Body of pancreas (tissue), 4 donors: Measurements from ENCODE around the gene GLCCI1.

Source experiments
- POLR2A ChIP-seq, 3 donors: fragments of 450-650 bp; IDR thresholded peaks; one replicate each; pipeline ENCODE4 v1.6.1; 2016; ENCODE audit warnings: antibody characterized with exemption in 3 of 3, mild to moderate bottlenecking in 2 of 3
- TF ChIP-seq, protein P1 (sequence below), 7 experiments: fragments of 450-650 bp in 4 of 7; fragments of 200-600 bp in 3 of 7; sonication (generic) in 3 of 7; IDR thresholded peaks; one replicate each; pipeline ENCODE4 v1.5.1; 2016 to 2019; ENCODE audit warnings: antibody characterized with exemption in 7 of 7

DNA sequence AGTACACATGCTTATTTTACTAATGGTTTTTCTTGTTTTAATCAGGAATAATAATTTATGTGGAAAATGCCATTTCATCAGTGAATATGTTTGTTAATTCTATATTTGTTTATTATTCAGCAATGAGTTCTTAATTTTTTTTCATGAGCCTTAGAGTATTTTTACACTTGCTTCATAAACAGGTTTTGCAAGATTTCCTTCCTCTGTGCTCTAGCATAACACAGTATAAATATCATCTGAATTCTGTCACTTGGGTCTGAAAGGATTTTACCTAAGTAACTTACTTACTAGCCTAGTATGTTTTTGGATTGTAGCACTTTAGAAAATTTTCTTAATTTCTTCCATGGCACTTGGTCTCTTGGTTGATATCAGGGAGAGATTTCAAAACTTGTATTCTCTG lies 45.8 kb downstream of the GLCCI1 start:
- TF ChIP-seq POLR2A (IDR thresholded peaks at IDR 0.05): no peak
- TF ChIP-seq, protein P1, sequence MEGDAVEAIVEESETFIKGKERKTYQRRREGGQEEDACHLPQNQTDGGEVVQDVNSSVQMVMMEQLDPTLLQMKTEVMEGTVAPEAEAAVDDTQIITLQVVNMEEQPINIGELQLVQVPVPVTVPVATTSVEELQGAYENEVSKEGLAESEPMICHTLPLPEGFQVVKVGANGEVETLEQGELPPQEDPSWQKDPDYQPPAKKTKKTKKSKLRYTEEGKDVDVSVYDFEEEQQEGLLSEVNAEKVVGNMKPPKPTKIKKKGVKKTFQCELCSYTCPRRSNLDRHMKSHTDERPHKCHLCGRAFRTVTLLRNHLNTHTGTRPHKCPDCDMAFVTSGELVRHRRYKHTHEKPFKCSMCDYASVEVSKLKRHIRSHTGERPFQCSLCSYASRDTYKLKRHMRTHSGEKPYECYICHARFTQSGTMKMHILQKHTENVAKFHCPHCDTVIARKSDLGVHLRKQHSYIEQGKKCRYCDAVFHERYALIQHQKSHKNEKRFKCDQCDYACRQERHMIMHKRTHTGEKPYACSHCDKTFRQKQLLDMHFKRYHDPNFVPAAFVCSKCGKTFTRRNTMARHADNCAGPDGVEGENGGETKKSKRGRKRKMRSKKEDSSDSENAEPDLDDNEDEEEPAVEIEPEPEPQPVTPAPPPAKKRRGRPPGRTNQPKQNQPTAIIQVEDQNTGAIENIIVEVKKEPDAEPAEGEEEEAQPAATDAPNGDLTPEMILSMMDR (IDR thresholded peaks at IDR 0.05): no peak
